Adrenal gland (tissue), 12 donors: ENCODE results near the gene EDAR. TPM values are rescaled to one million over a fixed set of nuclear protein-coding genes. Genes with fewer than 3 reads are reported as not detected.

Source experiments
- DNase-seq, 7 donors: peaks; one replicate each; pipeline ENCODE4 v3.0.0-alpha.2; 2019 to 2020
- H3K27ac ChIP-seq, 5 donors: fragments of 200-600 bp; sonication (generic) in 4 of 5; 1 replicate in 3 of 5; 2 replicates in 2 of 5; pipeline versions ENCODE4 v1.5.1 to v1.8.0; 2016 to 2020; ENCODE audit warnings: mild to moderate bottlenecking in 1 of 5
- H3K27me3 ChIP-seq: fragments of 200-600 bp; 2 replicates; pipeline ENCODE4 v1.8.0; 2021
- H3K36me3 ChIP-seq, 2 donors: fragments of 200-600 bp; replicated peaks in 1 of 2; 1 replicate in 1 of 2; 2 replicates in 1 of 2; pipeline versions ENCODE4 v1.5.1 to v1.8.0; 2018 to 2022
- H3K4me1 ChIP-seq, 2 donors: fragments of 200-600 bp; replicated peaks in 1 of 2; 1 replicate in 1 of 2; 2 replicates in 1 of 2; pipeline versions ENCODE4 v1.5.1 to v1.8.0; 2018 to 2021
- H3K4me3 ChIP-seq, 4 donors: fragments of 200-600 bp; sonication (generic) in 3 of 4; one replicate each; pipeline ENCODE4 v1.5.1; 2016 to 2018
- H3K9me3 ChIP-seq, 3 donors: fragments of 200-600 bp; sonication (generic) in 1 of 3; replicated peaks in 1 of 3; 1 replicate in 2 of 3; 2 replicates in 1 of 3; pipeline versions ENCODE4 v1.5.1 to v1.8.0; 2016 to 2021
- POLR2A ChIP-seq, 2 donors: fragments of 450-650 bp; IDR thresholded peaks; one replicate each; pipeline ENCODE4 v1.6.1; 2017; ENCODE audit warnings: antibody characterized with exemption in 2 of 2, mild to moderate bottlenecking in 2 of 2, moderate library complexity in 1 of 2
- WGBS, 4 donors: extraction: QIAGEN DNeasy Blood & Tissue Kit in 2 of 4; methylation state at CpG; one replicate each; pipeline versions ENCODE4 v1.1.5 to v1.1.7; 2013 to 2017; 5-methylcytosine and 5-hydroxymethylcytosine counted together
- intact Hi-C, 2 donors: fragments of 100-400 bp; cut with DNase I; formaldehyde crosslinking; loops; one replicate each; pipeline versions ENCODE4 v1.14.1 to v1.15.0; 2022 to 2023
- polyA plus RNA-seq, 3 donors: library from polyadenylated mRNA; stranded (reverse); fragments of 200-250 nt in 2 of 3; fragments of 350-450 nt in 1 of 3; fragmentation: Illumina TruSeq in 1 of 3; extraction: RNeasy Lipid Tissue Mini Kit (QIAGEN cat#74804) in 1 of 3; gene quantifications; one replicate each; pipeline ENCODE4 v1.2.3, GENCODE V29; 2013 to 2014
- total RNA-seq, 9 donors: library from RNA; depleted of rRNA in 4 of 9; stranded (reverse); fragments of >200 nt in 4 of 9; fragments of 120-200 nt in 1 of 9; fragmentation: NEBNext Ultra II Directional in 1 of 9; extraction: Animal tissue kit (Norgen Biotek cat#: 25700) in 1 of 9; gene quantifications; one replicate each; pipeline versions ENCODE4 v1.1.0 to v1.2.4, GENCODE V29; 2013 to 2023
- TF ChIP-seq, protein P1 (sequence below), 6 experiments: fragments of 450-650 bp in 4 of 6; fragments of 200-600 bp in 2 of 6; sonication (generic) in 1 of 6; IDR thresholded peaks; 1 replicate in 5 of 6; 2 replicates in 1 of 6; pipeline versions ENCODE4 v1.5.1 to v1.8.0; 2016 to 2021; ENCODE audit warnings: antibody characterized with exemption in 6 of 6, mild to moderate bottlenecking in 2 of 6, moderate library complexity in 1 of 6
- donor health status: healthy with polysubstance abuse.
- donor health status: Bipolar disorder and iron deficiency.
- donor health status: DM: yes; HTN: yes; CAD: no.
- donor health status: DM: no; HTN: no; CAD: no.
- donor health status: DM: no; HTN: no; CAD: no.
- donor health status: DM: yes; HTN: yes; CAD: no.

EDAR gene
- total and polyA plus RNA-seq, 12 donors: not detected

DNA sequence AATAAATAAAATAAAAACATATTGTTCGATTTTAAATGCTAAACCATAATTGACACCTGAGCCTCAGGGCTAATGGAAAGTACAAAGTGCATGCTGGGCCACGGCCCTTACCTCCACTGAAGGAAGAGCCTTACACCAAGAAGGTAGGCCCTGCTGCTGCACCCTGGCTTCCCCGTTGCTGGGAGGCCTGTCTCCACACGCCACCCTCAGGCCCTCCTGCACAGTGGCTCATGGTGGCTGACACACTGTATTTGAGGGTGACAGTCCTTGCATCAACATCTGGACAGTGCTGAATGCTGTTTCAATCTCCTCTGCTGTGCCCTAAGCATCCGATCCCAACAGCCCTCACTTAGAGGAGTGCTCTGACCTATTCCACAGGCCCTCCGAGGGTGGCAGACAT, 39.3 kb upstream of the EDAR start:
- Histone ChIP-seq H3K4me1 (no peaks in the 10 kb centered on the region), H3K36me3 (no peaks in the 10 kb centered on the region), H3K9me3 (no peaks in the 10 kb centered on the region), H3K27ac (no peak overlapping the region), H3K4me3 (no peak overlapping the region), H3K27me3 (no peaks in the 10 kb centered on the region)
- DNase-seq: no peak
- no peak for TF ChIP-seq POLR2A (IDR thresholded peaks at IDR 0.05)
- TF ChIP-seq, protein P1, sequence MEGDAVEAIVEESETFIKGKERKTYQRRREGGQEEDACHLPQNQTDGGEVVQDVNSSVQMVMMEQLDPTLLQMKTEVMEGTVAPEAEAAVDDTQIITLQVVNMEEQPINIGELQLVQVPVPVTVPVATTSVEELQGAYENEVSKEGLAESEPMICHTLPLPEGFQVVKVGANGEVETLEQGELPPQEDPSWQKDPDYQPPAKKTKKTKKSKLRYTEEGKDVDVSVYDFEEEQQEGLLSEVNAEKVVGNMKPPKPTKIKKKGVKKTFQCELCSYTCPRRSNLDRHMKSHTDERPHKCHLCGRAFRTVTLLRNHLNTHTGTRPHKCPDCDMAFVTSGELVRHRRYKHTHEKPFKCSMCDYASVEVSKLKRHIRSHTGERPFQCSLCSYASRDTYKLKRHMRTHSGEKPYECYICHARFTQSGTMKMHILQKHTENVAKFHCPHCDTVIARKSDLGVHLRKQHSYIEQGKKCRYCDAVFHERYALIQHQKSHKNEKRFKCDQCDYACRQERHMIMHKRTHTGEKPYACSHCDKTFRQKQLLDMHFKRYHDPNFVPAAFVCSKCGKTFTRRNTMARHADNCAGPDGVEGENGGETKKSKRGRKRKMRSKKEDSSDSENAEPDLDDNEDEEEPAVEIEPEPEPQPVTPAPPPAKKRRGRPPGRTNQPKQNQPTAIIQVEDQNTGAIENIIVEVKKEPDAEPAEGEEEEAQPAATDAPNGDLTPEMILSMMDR (IDR thresholded peaks at IDR 0.05): no peak
- WGBS, 4 donors: 90 to 94% (median 93%) methylated on average over 6 of the region's 6 CpGs
- intact Hi-C loops: no loop called here

DNA sequence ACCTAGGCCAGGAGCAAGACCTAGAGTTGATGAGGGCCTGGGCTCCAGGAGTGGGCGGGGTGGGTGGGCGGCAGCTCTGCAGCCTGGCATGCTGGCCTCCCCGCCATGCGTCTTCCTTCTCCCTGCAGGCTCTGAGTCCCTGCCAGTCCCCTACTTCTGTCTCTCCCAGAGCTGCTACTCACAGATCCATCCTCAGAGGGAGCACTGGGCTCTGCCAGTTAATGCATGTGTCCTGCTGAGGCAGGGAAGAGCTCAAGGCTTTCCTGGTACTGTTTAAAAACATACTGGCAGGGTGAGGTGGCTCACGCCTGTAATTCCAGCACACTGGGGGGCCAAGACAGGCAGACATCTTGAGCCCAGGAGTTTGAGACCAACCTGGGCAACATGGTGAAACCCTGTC, 38.7 kb upstream of the EDAR start:
- Histone ChIP-seq H3K4me1 (no peaks in the 10 kb centered on the region), H3K4me3 (no peak overlapping the region), H3K36me3 (no peaks in the 10 kb centered on the region), H3K27me3 (no peaks in the 10 kb centered on the region), H3K9me3 (no peaks in the 10 kb centered on the region), H3K27ac (no peak overlapping the region)
- TF ChIP-seq POLR2A (IDR thresholded peaks at IDR 0.05): no peak
- TF ChIP-seq, protein P1 (IDR thresholded peaks at IDR 0.05): no peak
- intact Hi-C loops: no loop called here
- DNase-seq: no peak
- 93 to 100% (median 94%) methylated on average over 1 to 5 of the region's 5 CpGs for WGBS, 4 donors

DNA sequence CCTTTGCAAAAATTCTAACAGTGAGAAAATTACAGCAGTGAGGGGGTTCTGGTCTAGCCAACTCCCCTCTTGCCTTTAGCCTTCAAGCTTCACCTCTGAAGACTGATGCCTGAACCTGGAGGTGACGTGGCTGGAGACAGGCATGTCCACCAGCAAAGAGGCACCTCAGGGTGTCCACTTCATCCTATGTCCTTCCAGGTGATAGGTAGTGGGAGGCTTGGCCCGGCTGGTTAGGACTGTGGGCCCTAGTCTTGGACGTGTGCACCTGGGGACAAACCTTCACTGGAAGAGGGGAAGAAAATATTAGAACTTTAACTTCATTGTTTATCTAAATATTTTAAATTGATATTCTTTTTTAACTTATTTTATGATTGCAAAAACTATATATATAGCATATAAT, 35.5 kb upstream of the EDAR start:
- Histone ChIP-seq H3K27me3 (no peaks in the 10 kb centered on the region), H3K4me1 (no peaks in the 10 kb centered on the region), H3K9me3 (no peaks in the 10 kb centered on the region), H3K27ac (no peak overlapping the region), H3K36me3 (no peaks in the 10 kb centered on the region), H3K4me3 (no peak overlapping the region)
- no peak for TF ChIP-seq POLR2A (IDR thresholded peaks at IDR 0.05)
- TF ChIP-seq, protein P1 (IDR thresholded peaks at IDR 0.05): no peak
- DNase-seq: no peak
- intact Hi-C loops: no loop called here
- WGBS, 4 donors: 68 to 88% (median 77%) methylated on average over 3 of the region's 3 CpGs

DNA sequence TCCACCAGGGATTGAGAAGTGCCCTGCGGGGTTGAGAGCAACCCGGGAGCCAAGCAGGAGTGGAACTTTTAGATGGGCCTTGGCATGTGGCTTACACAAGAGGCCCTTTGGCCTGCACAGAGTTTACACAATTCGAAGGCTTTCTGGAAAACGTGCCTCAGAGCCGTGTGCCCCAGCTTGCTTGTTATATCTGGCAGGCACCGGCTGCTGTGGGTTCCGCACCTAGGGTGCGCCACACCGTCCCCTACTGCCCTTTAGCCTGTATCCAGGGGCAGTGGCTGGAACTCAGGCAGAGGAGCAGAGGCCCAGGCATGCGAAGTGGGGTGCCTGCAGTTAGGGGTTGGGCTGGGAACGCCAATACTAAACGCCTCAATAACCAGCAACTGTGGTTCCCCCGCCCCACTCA, 32.9 kb upstream of the EDAR start:
- Histone ChIP-seq H3K27ac (no peak overlapping the region), H3K9me3 (no peaks in the 10 kb centered on the region), H3K4me3 (no peak overlapping the region), H3K4me1 (no peaks in the 10 kb centered on the region), H3K36me3 (no peaks in the 10 kb centered on the region), H3K27me3 (no peaks in the 10 kb centered on the region)
- intact Hi-C loops: no loop called here
- DNase-seq: no peak
- 81 to 91% (median 88%) methylated on average over 12 to 13 of the region's 13 CpGs for WGBS, 4 donors
- no peak for TF ChIP-seq POLR2A (IDR thresholded peaks at IDR 0.05)
- TF ChIP-seq, protein P1 (IDR thresholded peaks at IDR 0.05): no peak
